Measurements from ENCODE around the gene ADAMTS10.

DNA sequence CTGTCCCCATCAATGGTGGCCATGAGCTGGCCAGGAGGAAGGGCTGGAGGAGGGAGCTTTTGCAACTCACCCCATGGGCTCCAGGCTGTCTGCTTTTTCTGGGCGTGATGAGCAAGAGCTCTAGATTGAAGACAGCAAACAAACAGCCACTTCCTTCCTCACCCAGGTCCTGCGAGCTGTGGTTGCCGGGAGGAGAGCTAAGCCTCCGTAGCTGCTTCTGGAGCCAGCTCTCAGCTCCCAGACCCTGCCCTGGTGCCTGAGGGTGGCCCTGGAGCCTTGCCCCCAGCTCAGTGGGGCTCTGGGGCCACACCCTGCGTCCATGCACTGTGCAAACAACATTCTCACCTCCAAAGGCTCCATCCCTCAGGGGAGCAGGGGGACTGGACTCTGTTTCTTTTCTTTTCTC is 39.5 kb downstream of the ADAMTS10 start:
- no peak for TF ChIP-seq POLR2A (IDR thresholded peaks at IDR 0.05)
- TF ChIP-seq, protein P1, sequence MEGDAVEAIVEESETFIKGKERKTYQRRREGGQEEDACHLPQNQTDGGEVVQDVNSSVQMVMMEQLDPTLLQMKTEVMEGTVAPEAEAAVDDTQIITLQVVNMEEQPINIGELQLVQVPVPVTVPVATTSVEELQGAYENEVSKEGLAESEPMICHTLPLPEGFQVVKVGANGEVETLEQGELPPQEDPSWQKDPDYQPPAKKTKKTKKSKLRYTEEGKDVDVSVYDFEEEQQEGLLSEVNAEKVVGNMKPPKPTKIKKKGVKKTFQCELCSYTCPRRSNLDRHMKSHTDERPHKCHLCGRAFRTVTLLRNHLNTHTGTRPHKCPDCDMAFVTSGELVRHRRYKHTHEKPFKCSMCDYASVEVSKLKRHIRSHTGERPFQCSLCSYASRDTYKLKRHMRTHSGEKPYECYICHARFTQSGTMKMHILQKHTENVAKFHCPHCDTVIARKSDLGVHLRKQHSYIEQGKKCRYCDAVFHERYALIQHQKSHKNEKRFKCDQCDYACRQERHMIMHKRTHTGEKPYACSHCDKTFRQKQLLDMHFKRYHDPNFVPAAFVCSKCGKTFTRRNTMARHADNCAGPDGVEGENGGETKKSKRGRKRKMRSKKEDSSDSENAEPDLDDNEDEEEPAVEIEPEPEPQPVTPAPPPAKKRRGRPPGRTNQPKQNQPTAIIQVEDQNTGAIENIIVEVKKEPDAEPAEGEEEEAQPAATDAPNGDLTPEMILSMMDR (IDR thresholded peaks at IDR 0.05): no peak

Data from esophagus squamous epithelium (tissue), 4 donors.